Skeletal muscle satellite cell (primary cell): ENCODE results near the gene REST. TPM values are rescaled to one million over a fixed set of nuclear protein-coding genes. Genes with fewer than 3 reads are reported as not detected.

Experiments
- small RNA-seq: library from RNA; depleted of rRNA; stranded (forward); fragments of <200 nt; gene quantifications from one replicate; pipeline ENCODE3, GENCODE V24; 2012

REST gene

Small RNAs within 50 kb of the gene (small RNA-seq; reads per million reads assigned to genes)
- not detected for gene RNU6-998P
